ENCODE results near the gene PRKACA.
A peak's percentile ranks its signal among the peaks of the same experiment; 100 is the strongest.
"Not testable (repeated sequence)": the region's sequence is repeated elsewhere in the genome, so short reads cannot be mapped to it uniquely, and the experiment has no call there.

Gene PRKACA

DNA sequence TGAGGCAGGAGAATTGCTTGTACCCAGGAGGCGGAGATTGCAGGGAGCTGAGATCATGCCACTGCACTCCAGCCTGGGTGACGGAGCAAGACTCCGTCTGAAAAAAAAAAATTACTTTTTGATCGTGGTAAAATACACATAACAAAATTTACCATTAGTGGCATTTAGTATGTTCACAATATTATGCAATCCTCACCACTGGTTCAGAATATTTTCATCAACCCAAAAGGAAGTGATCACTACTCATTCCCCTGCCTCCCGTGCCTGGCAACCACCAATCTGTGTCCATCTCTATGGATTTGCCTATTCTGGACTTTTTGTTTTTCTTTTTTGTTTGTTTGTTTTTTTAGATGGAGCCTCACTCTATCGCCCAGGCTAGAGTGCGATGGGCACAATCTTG is 54.5 kb downstream of the PRKACA start:
- DNase-seq = no peak

DNA sequence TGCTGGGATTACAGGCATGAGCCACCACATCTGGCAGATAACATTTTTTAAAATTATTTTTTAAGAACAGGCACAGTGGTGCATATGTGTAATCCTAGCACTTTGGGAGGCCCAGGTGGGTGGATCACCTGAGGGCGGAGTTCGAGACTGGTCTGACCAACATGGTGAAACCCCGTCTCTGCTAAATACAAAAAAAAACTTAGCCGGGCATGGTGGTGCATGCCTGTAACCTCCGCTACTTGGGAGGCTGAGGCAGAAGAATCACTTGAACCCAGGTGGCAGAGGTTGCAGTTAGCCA is 55.1 kb downstream of the PRKACA start:
- no peak for DNase-seq

DNA sequence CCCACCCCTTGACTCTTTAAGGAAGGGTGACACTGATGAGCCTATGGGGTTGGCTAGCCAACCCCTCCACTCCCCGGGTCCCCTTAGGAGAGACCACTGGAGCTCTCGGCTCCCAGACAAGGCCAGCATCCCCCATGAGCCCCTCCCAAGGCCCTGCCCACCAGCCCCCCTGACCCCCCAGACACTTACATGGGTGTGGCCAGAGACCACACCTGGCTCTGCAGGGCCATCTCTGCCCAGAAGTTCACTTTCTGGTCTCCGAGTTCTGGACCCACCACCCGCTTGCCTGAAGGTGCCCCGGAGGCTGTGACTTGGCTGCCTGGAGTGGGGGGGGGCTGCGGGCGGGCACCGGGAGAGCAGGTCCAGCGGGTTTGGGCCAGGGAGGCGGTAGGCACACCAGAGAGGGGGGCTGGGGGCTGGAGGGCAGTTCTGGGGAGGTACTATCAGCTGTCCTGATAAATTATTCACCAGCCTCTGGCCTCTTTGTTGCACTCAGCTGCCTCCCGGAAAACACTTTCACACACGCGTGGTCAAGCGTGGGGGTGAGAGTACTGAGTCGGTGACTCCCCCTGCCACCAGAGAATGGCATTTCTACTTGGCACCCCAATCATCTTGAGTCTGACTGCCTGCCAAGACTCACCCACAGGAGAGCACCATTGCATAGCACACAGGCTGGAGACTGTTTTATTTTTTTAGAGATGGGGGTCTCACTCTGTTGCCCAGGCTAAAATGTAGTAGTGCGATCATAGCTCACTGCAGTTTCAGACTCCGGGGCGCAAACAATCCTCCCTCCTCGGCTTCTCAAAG is 55.6 kb downstream of the PRKACA start, which contains the start of gene PALM3:
PALM3 (minus strand) TSS at position 326 of the 807 bp plus-strand sequence; CDS start at position 230, 96 bp downstream.
- no peak for DNase-seq

DNA sequence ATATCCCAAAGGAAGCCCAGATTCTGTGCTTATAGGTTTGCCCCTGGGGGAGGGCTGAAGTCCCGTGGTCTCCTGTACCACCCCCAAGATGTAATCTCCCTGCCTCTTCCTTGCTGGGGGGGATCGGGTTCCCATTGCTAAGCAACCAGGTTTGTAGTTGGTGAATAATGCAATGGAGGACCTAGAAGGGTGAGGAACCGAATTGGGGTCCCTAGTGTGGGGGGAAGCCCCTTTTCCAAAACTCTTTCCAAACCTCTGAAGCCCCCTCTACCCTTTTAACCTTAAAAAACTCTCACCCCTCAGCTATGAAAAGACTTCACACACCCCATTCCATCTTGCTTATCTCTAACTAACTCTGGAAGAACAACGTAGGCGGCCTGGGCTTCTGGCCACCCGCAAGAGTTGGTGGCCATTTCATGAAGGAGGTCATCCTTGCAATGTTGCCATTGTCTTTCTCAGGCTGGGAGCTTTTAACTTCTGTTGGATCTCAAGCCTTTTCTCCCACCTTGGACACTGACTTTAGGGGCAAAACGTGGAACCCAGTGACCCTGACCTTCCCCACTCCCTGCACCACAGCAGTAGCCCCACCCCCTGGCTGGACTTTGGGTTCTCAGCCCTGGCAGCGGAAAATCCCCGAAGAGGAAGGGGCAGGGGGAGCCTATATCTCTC is 56.3 kb downstream of the PRKACA start:
- DNase-seq = no peak

DNA sequence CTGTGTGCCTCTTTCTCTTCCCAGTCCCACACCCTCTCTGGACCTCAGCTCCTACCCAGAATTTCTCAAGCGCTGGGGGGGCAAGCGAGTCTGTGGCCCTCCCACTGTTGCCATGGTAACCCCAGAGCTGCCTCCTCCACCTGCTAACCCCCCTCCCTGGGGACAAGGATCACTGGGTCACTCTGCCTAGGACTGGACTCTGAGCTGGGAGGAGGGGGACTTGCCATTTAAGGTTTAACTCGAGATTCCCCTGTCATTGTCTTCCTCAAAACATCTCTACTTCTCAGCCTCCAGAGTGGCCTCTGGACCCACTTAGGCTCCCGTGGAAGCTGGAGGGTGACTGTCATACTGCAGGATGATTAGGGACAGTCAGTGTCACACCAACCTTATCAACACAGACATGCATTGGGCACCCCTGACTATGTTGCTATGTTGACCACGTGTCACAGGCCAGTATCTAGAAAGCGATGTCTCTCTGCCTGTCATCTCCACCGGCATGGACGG is 57.9 kb downstream of the PRKACA start:
- DNase-seq = no peak

DNA sequence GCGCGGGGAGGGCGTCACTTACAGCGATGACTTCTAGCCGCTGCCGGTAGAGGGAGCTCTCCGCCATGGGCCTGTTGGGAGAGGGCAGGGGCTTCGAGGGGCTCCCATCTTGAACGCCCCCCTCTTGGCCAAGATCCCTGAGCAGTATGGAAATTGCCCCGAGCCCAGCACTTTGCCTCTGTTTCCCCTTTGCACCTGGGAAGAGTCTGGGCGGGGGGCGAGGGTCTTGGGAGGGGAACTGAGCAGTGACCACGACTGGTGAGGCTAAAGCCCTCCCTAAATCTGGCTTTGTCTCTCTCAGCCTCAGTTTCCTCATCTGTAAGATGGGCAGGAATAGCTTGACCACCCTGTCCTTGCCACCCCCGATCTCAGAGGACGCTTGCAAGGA is 58.5 kb downstream of the PRKACA start:
- DNase-seq = peak; percentile 86

DNA sequence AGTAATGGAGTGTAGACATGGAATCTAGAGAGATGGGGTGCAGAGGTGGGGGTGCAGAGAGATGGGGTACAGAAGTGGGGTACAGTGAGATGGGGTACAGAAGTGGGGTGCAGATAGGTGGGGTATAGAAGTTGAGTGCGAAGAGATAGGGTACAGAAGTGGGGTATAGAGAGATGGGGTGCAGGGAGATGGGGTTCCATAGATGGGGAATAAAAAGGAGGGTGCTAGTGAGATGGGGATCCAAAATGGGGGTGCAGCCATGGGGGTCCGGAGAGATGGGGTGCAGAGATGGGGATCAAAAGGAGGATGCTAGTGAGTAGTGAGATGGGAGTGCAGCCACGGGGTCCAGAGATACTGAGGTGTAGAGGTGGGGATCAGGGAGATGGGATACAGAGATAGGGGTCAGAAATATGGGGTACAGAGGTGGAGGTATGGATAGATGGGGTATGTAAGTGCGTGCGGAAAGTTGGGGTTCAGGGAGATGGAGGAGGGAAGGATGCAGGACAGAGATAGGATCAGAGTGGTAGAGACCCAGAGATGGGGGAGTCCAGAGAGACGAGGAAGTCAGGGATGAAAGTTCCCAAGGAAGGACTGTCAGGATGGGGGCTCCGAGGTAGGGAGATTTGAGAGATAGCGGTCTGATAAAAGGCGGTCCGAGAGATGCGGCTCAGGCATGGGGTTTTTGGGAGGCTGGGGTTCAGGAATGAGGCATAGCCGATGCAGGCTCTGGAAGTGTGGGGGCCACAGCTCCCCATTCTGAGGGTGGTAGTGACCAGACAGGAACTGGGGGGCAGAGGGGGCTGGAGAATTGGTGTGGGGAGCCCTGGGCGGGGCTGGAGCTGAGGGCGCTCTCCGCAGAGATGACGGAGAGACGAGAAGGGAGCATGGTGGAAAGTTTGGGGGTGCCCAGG is 59.1 kb downstream of the PRKACA start:
- no peak for DNase-seq

DNA sequence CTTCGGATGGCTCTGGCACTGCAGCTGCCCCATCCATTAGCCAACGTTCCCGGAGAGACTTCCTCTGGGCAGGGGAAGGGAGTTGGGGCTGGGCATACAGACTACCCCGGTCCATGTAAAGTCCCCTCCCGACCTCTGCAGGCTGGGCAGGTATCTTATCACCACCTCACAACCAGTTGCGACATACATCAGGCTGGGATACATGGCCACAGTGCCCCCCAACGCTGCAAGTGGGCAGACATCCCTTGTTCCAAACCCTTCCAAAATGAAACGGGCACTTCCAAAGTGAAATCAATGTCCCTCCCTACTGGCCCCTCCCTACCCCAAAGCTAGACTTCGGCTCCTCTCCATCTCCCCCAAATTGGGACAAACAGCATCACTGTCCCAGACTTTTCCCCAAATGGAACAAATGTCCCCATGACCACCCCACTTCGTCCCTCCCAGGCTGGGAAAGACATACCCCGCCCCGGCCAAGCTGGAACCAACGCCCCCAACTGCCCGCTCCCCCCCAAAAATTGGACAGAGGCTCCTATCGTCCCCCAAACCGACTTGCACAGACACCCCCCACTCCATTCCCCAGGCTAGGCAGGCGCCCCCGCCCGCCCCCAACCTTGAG is 60.7 kb downstream of the PRKACA start:
- DNase-seq = no peak

DNA sequence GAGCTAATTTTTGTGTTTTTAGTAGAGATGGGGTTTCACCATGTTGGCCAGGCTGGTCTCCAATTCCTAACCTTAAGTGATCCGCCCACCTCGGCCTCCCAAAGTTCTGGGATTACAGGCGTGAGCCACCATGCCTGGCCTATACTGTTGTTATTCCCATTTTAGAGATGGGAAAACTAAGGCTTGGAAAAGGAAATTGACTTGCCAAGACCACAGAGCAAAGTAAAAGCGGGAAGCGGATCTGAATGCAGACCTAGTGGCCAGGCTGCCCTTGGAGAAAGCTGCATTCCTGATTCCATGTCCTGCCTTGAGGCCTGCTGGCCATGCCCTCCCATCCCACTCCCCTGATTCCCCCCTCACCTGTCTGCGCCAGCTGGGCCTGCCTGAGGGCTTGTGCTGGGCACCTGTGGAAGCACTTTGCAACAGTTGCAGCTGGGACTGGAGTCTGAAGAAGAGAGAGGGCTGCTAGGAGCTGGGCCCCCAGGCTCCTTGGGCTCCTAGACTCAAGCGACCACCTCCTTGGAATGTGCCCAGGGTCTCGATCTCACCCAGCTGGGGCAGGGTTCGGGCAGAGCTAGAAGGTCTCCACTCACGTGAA is 61.4 kb downstream of the PRKACA start:
- no peak for DNase-seq

DNA sequence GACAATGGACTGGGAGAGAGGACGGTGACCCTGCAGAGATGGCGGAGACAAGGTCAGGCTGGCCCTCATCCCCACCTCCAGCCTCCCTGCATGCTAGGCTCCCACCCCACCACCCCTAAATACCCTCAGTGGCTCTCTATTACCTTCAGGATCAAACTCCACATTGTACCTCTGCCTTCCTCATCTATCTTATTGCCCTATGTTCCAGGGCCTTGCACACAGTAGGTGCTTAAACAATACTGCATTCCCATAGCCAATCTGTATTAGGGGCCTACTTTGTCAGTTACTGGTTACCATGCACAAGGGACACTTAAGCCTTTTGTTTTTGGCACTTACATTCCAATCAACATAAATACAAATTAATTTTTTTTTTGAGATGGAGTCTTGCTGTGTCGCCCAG is 62.2 kb downstream of the PRKACA start:
- no peak for DNase-seq

DNA sequence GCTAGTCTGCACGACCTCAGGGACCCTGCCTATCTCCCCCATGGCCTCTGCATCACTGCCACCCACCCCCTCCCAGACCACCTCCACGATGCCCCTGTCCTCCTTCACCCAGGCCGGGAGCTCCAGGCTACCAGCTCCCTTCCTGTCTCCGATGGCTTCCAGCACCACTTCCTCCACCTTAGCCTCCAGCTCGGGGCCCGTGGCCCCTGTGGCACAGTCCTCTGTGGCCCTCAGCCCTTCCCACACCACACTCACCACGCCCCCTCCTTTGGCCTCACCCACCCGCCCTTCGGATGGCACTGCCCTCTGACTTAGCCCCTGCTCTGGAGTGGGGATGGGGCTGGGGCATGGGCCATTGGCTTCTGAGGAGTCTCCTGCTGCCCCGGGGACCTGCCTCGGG is 62.8 kb downstream of the PRKACA start:
- DNase-seq = no peak

DNA sequence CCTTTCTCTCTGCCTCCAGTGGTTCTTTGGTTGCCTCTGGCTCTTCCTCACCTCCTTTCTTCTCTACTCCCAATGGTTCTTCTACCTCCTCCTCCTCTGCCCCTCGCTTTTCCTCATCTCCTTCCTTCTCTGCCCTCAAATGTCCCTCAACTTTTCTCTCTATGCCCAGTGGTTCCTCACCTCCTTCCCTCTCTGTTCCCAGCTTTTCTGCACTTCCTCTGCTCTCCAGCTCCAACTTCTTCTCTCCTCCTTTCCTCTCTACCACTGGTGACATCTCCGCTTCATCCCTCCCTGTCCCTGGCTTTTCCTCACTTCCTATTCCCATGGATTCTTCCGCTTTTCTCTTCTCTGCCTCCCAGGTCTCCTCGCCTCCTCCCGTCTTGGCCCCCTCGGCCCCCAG is 63.5 kb downstream of the PRKACA start:
- no peak for DNase-seq

DNA sequence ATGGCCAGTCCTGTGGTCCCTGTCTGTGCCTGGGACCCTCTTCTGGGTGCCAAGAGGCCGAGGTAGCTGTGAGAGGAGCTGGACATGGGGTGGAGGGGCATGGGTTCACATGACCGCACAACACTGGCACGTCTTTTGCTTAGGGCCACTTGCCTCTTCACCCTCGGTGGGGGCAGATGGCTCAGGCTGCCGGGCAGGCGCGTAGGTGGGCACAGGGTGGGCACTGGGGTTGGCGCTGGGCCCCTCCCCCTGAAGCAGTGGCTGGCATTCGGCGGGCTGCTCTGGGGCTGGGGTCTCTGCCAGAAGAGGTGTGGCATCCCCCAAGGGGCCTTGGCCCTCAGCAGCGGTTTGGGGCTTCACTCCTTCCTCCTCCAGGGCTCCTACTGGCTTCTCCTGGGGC is 64.1 kb downstream of the PRKACA start:
- no peak for DNase-seq

DNA sequence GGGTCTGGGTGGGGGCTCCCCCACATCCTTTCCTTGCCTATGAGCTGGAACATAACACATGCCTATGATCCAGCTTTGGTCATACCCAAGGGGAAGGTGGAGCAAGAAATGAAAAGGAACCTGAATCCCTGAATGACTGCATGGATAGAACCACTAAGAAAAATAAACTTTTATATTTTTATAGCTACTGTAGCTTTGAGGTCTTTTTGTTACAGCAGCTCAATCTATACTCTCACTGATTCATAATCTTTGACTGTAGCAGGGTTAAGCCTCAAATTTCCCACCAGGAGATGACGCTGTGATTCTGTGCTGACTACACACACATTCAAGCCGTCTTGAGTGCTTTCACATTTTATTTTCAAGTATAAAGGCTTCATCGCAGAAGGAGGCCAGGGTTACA is 64.5 kb downstream of the PRKACA start:
- no peak for DNase-seq

DNA sequence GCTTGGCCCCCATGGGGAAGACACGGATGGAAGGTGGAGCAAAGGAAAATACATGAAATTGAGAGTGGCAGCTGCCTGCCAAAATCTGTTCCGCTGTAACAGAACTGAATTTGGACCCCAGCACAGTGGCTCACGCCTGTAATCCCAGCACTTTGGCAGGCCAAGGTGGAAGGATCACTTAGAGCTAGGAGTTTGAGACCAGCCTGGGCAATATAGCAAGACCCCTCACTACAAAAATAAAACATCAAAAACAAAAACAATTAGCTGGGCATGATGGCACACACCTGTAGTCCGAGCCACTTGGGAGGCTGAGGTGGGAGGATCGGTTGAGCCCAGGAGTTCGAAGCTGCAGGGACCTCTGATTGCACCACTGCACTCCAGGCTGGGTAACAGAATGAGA is 65.1 kb downstream of the PRKACA start:
- no peak for DNase-seq

DNA sequence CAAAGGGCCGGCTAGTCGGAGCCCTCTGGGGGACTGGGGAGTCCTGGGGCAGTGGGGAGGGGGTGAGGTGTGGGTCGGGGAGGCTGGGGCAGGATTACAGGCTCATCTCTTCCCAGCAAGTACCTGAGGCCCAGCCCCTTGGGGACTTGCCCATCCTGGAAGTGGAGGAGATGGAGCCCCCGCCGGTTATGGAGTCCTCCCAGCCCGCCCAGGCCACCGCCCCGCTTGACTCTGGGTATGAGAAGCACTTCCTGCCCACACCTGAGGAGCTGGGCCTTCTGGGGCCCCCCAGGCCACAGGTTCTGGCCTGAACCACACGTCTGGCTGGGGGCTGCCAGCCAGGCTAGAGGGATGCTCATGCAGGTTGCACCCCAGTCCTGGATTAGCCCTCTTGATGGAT is 65.6 kb downstream of the PRKACA start:
- DNase-seq = no peak

DNA sequence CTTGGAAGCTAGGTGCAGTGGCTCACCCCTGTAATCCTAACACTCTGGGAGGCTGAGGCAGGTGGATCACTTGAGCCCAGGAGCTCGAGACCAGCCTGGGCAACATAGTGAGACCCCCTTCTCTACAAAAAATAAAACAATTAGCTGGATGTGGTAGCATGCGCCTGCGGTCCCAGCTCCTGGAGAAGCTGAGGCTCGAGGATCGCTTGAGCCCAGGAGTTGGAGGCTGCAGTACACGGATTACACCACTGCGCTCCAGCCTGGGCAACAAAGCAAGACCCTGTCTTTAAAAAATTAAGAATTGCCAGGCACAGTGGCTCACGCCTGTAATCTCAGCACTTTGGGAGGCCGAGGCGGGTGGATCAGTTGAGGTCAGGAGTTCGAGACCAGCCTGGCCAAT is 66.6 kb downstream of the PRKACA start:
- DNase-seq = not testable (repeated sequence)

DNA sequence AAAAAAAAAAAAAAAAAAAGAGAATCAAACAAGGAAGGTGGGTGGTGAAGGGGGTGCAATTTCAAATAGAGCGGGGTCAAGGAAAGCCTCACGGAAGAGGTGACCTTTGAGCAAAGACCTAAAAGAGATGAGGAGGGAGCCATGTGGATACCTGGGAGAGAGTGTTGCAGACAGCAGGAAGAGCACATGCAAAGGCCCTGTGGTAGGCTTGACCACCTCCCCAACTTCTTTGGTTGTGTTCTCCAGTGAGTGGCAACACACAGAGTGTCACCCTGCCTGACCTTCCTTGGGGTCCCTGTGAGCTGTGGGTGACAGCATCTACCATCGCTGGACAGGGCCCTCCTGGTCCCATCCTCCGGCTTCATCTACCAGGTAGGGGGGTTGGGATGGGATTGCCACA is 67.0 kb downstream of the PRKACA start:
- no peak for DNase-seq

DNA sequence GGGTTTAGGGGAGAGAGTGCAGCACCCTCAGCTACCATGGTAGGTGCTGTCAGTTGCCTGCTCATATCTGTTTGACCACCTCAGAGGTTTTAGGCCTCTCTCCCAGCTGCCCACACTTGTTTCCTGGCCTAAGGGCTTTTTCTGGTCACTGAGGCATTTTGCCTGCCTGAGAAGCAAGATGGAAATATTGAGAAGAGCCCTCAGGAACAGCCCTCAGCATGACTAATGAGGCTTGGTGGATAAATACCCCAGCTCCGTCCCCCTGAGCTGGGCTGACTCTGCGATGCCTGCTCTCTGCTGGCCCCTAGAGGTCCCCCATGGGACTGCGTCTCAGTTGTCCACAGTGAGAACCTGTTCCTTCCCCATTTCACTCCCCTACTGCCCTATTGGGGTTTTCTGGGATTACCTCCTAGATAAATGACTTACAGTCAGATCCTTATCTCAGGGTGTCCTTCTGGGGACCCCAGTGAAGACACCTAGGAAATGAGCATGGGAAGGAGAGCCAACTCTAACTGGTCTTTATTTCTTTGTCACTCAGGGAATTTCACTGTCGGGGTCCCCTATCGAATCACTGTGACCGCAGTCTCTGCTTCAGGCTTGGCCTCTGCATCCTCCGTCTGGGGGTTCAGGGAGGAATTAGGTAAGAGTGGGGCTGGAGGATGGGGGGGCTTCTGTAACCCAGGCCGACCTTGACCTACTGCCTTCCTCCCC is 69.0 kb downstream of the PRKACA start:
- peak; percentile 92 for DNase-seq

DNA sequence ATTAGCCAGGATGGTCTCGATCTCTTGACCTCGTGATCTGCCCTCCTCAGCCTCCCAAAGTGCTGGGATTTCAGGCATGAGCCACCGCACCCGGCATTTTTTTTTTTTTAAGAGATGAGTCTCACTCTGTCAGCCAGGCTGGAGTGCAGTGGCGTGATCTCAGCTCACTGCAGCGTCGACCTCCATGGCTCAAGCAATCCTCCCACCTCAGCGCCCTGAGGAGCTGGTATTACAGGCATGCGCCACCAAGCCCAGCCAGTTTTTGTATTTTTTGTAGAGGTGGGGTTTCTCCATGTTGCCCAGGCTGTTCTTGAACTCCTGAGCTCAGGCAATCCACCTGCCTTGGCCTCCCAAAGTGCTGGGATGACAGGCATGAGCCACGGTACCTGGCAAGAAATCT is 69.7 kb downstream of the PRKACA start:
- DNase-seq = not testable (repeated sequence)

DNA sequence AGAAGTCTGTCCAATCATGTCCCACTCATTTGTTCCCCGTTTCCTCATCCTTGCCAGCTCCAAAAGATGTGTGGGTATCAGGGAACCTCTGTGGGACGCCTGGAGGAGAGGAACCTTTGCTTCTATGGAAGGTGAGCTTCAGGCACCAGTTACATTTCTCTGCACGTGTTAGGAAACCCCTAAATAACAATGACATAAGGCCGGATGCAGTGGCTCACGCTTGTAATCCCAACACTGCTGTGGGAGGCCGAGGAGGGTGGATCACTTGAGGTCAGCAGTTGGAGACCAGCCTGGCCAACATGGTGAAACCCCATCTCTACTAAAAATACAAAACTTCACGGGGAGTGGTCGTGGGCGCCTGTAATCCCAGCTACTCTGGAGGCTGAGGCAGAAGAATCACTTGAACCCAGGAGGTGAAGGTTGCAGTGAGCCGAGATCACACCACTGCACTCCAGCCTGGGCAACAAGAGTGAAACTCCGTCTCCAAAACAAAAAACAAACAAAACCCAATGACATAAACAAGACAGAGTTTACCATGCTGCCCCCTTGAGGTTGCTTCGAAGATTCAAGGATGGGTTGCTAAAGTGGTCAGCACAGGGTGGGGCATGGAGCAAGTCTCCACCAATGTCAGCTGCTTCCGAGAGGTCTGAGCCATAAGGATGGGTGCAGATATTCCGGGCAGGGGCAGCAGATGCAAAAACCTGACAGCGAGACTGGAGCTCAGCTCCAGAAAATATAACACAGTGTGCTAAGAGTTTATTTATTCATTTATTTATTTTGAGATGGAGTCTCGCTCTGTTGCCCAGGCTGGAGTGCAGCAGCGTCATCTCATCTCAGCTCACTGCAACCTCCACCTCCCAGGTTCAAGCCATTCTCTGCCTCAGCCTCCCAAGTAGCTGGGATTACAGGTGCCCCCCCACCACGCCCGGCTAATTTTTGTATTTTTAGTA is 74.6 kb downstream of the PRKACA start:
- not testable (repeated sequence) for DNase-seq

Data from activated CD8-positive, alpha-beta memory T cell treated with anti-CD3 and anti-CD28 coated beads, Interleukin-2, amount 50 U/mL, for 48 hours (primary cell).